Cardiac septum (tissue), 1 donor: ENCODE data around the gene ERAL1. TPM values are rescaled to one million over a fixed set of nuclear protein-coding genes. Genes with fewer than 3 reads are reported as not detected.
"Not testable (repeated sequence)": the region's sequence is repeated elsewhere in the genome, so short reads cannot be mapped to it uniquely, and the experiment has no call there.

ENCODE experiments used
- DNase-seq: peaks from one replicate; pipeline ENCODE4 v3.0.0-alpha.2; 2020; ENCODE audit warnings: low spot score
- intact Hi-C: fragments of 100-400 bp; cut with DNase I; formaldehyde crosslinking; loops from one replicate; pipeline ENCODE4 v1.14.0; 2022
- total RNA-seq: library from RNA; stranded (reverse); fragmentation: NEBNext Ultra II Directional; extraction: Animal tissue kit (Norgen Biotek cat#: 25700); gene quantifications from one replicate; pipeline ENCODE4 v1.2.1, GENCODE V29; 2021
- donor health status: DM: no; HTN: no; CAD: no.

ERAL1 gene
- total RNA-seq, 1 donor from 2014 or later = 31.3 TPM

- intact Hi-C loops = not testable (repeated sequence)
- peak; percentile 29 for DNase-seq
Measured at GRCh38 chr17:28846699-28847098, 8.1 kb upstream of the ERAL1 start.

GRCh38 chr17:28848667-28849066, 6.1 kb upstream of the ERAL1 start:
- DNase-seq = peak; percentile 82
- intact Hi-C loops = not testable (repeated sequence)

- DNase-seq = no peak
- intact Hi-C loops = no loop called here
Measured at GRCh38 chr17:28849281-28849680, 5.5 kb upstream of the ERAL1 start.

- DNase-seq = no peak
- intact Hi-C loops = no loop called here
Measured at GRCh38 chr17:28853295-28853694, 1.5 kb upstream of the ERAL1 start.

- intact Hi-C loops = no loop called here
- peak; percentile 22 for DNase-seq
Measured at GRCh38 chr17:28855336-28855679, 492 bp downstream of the ERAL1 start.

- intact Hi-C loops = no loop called here
- DNase-seq = no peak
Measured at GRCh38 chr17:28856028-28856574, 1.3 kb downstream of the ERAL1 start.

GRCh38 chr17:28857905-28858800, 3.3 kb downstream of the ERAL1 start:
- DNase-seq = no peak
- intact Hi-C loops = no loop called here

GRCh38 chr17:28858801-28859355, 4.1 kb downstream of the ERAL1 start:
- no peak for DNase-seq
- intact Hi-C loops = no loop called here

GRCh38 chr17:28860363-28860808, 5.6 kb downstream of the ERAL1 start:
- intact Hi-C loops = no loop called here
- DNase-seq = no peak

- intact Hi-C loops = no loop called here
- DNase-seq = no peak
Measured at GRCh38 chr17:28861393-28862203, 6.8 kb downstream of the ERAL1 start.

- intact Hi-C loops = no loop called here
- no peak for DNase-seq
Measured at GRCh38 chr17:28862561-28862960, 7.7 kb downstream of the ERAL1 start.

- no peak for DNase-seq
- intact Hi-C loops = no loop called here
Measured at GRCh38 chr17:28863953-28864352, 9.1 kb downstream of the ERAL1 start.

GRCh38 chr17:28864991-28865849, 10.4 kb downstream of the ERAL1 start:
- no peak for DNase-seq
- intact Hi-C loops = no loop called here

- no peak for DNase-seq
- intact Hi-C loops = no loop called here
Measured at GRCh38 chr17:28865946-28866752, 11.3 kb downstream of the ERAL1 start.

- DNase-seq = no peak
- intact Hi-C loops = no loop called here
Measured at GRCh38 chr17:28867276-28867675, 12.5 kb downstream of the ERAL1 start.

GRCh38 chr17:28871056-28871579, 16.3 kb downstream of the ERAL1 start:
- intact Hi-C loops = no loop called here

GRCh38 chr17:28873839-28874238, 19.0 kb downstream of the ERAL1 start:
- no peak for DNase-seq
- intact Hi-C loops = no loop called here

More at GRCh38 chr17:28871056-28871579, 16.3 kb downstream of the ERAL1 start:
- no peak for DNase-seq

GRCh38 chr17:28874750-28875149, 19.9 kb downstream of the ERAL1 start:
- no peak for DNase-seq
- intact Hi-C loops = no loop called here
